GM18861 (cell line): ENCODE data around the gene TRAPPC12.
"Not testable (repeated sequence)": the region's sequence is repeated elsewhere in the genome, so short reads cannot be mapped to it uniquely, and the experiment has no call there.

Source experiments
- ATAC-seq: cut with Tn5 transposase; IDR thresholded peaks from one replicate; pipeline ENCODE4 v1.9.1; 2021; ENCODE audit not compliant: unreplicated experiment

Gene TRAPPC12

DNA sequence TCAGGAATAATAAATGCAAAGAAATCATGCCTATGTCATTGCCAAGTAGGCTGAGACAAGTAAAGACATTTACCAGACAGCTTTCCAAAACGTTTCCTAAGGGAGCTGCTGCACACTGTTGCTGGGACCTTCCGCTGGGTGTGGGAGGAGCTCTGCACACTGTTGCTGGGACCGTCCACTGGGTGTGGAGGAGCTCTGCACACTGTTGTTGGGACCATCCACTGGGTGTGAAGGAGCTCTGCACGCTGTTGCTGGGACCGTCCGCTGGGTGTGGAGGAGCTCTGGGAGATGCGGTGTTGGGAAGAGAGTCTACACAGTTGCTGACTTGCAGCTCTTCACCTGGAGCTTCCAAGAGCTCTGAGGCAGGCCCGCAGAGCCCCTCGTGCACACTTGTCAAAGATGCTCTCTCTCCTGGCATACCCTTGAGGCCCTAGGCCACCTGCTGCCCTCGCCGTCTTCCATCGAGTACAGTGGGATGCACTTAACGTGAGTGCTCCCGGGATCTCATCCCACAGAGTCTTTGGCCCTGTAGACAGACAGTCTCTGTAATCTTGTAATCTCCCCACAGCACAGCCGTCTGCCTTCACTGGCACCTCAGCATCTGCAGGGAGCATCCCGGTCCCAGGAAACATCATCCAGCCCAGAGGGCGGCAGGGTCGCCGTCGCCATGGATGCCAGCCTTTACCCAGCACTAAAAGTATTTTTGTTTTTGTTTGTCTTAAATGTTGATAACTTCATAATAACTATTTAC lies 51.4 kb downstream of the TRAPPC12 start:
- ATAC-seq, result no peak

- no peak for ATAC-seq
Measured at GRCh38 chr2:3432067-3432466, 52.6 kb downstream of the TRAPPC12 start.

- ATAC-seq, result no peak
Measured at GRCh38 chr2:3432693-3433338, 53.3 kb downstream of the TRAPPC12 start.

DNA sequence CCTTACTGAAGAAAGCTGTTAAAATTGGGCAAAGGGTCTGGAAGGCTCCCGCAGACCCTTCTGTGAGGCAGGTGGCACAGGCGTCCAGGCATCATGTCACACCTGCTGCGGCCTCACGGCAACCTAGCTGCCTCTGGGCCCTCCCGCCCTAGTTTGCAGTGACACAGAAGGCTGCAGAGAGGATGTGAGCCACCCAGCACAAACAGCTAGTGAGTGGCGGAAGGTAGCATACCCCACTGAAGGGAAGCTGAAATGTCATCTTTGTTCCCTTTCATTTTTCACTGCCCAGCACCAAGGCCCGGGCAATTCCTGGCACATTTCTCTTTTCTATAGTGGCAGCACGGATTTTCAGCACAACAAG lies 53.8 kb downstream of the TRAPPC12 start:
- no peak for ATAC-seq

DNA sequence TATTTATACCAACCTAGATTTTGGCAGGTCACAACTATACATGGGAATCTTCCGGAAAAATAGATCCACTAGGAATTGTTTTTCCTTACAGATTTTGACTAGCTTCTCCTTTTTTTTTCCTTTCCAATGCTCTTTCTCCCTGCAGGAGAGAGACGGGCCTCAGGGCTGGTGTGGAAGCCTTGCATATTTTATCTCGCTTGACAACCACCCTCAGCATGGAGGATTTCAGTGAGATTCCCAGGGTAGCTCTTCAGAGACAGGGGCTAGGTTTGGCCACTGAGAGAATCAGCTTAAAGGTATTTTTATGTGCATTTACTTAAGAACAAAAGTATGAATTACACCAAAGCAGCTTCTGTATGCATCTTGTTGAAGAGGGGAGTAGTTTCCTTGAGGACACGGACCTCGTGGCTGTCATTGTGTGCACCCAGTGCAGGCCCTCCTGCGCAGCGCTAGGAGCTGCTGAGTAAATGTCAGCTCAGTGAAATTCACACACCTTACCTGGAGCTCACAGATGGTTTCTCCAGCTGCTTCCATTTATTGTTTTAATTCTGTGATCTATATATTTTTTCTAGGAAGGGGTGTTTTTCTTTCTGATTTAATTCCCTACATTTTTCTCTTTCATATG lies 54.4 kb downstream of the TRAPPC12 start:
- ATAC-seq, result no peak

- no peak for ATAC-seq
Measured at GRCh38 chr2:3434654-3435053, 55.2 kb downstream of the TRAPPC12 start.

DNA sequence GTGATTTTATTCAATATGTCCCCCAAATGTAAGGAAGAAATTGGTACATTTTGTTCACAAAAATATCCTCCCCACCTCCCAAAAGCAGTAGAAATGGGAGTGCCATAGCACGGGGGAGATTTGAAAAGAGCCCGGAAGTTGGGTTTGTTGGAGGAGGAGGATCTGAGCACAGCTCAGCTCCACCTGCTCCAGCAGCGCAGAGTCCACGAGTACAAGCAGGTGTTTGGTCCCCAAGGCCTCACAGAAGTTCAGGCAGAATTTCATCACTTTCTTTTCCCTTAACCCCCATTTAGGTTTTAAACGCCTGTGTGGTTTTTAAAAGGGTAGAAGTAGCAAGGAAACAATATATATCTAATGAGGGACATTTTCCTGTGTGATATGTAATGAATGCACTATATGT lies 56.0 kb downstream of the TRAPPC12 start:
- no peak for ATAC-seq

- no peak for ATAC-seq
Measured at GRCh38 chr2:3440477-3440876, 61.0 kb downstream of the TRAPPC12 start.

DNA sequence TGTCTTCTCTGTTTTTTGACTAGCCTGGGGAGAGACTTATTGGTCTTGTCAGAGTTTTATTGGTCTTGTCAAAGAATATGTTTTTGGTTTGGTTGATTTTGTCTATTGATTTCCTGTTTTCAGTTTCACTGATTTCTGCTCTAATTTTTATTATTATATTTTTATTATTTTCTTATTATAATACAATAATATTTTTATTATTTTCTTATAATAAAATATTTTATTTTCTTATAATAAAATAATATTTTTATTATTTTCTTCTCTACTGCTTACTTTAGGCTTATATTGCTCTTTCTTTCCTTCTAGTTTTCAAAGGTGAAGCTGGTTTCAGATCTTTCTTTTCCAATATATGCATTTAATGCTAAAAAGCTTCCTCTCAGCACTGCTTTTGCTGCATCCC lies 62.0 kb downstream of the TRAPPC12 start:
- no peak for ATAC-seq

DNA sequence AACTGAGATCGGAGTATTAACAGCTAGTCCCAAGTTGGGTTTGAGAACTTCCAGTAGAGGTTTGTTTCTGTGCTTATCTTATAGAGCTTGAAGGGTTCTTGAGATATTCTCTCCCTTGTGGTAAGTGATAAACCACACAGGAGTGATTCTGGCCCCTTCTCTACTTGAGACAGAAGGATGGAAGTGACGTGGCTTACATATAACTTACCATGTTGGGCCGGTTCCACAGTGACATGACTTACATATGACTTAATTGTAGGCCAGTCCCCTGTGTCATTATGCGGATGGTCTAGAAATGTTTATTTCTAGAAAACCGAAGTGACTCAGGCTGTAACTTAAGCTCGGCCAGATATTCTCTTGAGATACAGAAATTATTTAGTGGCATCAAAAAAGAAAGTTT lies 62.7 kb downstream of the TRAPPC12 start:
- ATAC-seq, result no peak

DNA sequence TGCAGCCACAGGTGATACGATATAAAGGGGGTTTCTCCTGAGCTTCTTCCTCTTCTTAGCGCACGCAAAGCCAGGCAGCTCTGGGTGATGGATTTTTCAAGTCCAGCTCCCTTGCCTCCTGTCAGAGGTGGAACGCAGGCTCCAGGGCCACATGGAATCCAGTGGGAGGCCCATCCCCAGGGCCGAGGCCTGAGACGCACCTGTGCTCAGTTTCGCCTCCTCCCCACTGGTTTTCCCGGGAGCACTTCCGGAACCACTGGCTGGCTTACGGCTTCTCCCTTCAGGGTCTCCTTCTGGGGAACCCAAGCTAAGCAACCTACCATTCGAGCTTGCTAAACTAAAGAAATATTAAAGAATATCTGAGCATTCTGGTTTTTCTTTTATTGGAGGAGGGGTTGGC lies 63.6 kb downstream of the TRAPPC12 start:
- no peak for ATAC-seq

DNA sequence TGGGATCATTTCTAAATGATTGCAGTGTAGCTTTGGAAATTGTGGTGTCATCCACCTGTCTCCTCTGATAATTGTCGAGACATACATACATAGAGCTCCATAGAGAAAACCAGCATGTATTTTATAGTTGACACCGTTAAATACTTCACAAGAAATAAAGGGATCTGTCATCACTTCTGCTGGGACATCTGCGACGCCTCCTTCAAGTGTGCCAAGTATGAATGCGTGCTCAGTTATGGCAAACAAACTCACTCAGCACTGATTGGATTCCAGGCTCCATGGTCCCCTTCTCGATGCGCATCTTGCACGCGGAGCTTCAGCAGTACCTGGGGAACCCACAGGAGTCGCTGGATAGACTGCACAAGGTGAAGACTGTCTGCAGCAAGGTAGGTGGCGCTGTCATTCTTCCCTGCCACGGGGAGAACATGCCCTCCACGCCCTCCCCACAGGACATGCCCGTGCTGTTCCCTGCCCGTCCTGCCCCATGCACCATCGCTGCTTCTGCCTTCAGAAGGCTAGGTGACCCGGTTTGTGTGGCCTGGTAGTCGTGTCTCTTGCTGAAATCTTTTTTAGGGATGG lies 64.1 kb downstream of the TRAPPC12 start:
- ATAC-seq, result no peak

DNA sequence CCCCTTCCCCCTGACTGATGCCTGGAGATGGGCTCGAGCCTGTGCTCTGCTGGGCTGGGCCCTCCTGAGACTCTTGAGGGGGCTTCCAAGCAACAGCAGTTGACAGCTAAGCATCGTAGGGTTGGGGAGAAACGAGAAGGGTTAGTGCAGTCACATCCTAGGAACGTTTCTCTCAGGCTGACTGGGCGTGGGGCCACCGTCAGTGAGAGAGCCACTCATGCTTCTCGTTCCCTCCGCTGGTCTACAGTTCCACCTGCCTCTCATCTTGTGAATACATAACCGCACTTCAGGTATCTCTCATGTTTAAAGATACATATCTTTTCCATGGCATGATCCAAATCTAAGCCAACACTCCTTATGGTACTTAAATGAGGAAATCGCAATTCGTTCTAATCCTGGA lies 66.4 kb downstream of the TRAPPC12 start:
- no peak for ATAC-seq

DNA sequence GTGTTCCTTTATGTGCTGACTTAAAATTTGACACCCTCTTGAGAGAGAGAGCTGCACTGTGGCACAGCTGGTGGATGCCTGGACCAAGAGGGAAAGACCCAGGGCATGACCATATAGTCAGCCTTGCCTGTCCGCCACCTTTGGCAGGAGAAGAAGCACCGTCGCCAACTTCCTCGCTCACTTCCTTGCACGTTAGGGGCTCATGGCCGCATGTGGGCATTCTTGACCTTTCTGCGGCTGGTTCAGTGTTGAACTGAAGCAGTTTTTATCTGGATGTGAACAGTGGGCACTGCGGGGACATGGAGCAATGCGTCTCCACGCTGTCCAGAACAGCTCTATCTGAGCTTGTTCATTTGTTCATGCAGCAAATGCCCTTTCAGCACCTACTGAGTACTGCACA lies 66.9 kb downstream of the TRAPPC12 start:
- ATAC-seq, result no peak

DNA sequence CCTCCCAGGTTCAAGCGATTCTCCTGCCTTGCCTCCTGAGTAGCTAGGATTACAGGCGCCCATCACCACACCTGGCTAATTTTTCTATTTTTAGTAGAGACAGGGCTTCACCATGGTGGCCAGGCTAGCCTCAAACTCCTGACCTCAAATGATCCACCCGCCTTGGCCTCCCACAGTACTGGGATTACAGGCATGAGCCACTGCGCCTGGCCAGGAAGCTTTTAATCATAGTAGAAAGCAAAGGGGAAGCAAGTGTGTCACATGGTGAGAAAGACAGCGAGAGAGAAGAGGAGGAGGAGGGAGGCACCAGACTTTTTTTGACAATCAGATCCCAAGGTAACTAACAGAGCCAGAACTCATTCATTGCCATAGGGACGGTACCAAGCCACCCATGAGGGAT lies 67.7 kb downstream of the TRAPPC12 start:
- ATAC-seq, result not testable (repeated sequence)

DNA sequence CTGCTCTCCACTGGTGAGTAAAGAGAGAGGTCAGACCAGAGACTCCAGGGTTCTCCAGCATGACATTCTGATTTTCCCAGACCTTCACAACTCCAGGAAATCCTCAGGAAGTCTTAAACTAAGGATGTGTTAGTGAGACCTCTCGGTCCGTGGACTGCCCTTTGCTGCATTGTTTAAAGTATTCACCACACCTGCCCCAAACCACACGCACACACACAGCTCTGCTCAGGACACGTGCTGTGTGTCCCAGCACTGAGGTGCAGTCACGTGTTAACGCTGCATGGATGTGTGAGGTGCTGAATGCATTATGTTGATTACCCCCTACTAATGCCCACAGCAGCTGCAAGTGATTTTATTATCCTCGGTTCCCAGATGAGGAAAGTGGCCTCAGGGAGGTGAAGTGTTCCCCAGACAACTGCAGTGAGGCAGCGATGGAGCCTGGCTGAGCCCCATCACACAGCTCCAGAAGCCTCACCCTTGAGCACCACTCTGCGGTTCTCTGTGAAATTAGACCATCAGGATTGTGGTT lies 68.4 kb downstream of the TRAPPC12 start:
- ATAC-seq, result no peak

- ATAC-seq, result not testable (repeated sequence)
Measured at GRCh38 chr2:3448441-3448911, 69.0 kb downstream of the TRAPPC12 start.

DNA sequence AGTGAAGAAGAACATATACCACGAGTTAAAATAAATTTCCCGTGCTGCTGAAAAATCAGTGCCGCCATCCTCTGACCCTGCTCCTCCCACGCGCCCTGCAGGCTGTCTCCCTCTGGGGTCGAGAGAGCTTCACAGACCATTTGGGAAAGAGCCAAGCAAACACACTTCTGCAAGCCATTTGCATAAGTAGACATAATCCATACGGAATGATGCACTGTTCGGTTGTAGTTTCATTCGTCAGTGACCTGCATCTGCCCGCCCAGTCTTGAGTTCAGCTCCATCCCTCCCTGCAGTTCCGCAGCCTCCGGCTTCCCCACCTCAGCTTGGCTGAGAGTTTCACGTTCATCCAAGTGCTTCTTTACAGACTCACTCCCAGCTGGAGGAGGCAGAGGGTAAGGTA lies 69.6 kb downstream of the TRAPPC12 start:
- ATAC-seq, result no peak

DNA sequence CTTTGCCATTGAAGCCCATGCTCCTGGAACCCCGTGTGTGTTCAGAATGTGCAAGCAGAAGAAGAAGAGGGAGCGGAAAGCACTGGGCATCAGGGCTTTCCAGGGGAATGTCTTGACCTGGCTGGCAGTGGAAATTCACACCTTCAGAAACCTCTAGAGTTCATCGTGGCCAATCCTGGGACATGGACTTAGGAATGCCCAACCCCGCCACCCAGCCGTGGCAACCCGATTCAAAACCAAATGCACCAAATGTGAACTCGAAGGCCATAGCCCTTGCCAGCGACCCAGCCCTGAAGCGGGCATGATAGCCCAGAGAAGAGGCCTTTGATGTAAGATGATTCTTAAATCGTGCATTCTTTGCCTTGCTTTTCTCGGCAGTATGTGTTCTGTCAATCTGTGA lies 70.4 kb downstream of the TRAPPC12 start:
- ATAC-seq, result no peak

DNA sequence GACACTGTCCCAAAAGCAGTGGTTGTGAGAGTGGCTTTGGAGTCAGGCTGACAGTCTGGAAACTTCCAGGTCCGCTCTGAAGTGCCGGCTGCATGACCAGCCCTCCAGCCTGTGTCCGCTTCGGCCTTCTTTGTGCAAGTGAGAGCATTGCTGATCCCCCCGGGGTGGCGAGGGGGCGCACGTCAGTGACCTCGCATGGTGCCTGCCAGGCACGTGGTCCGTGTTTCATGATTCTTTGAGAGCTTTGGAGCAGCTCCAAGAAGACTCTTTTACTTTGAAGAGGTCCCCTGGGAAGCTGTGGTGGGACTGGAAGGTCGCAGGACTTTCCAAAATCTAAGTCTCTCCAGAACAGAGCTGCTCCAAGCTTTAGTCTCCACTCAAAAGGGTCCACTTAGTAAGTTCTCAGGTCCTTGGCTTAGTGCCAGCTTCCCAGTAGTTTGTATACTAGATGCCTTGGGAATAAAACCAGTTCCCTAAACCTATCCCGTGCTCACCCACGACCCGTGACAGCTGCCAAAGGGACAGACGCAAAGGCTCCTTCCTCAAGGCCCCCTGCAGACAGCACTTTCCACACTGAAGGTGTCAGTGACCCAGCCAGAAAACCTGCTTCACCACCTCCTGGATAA lies 71.0 kb downstream of the TRAPPC12 start:
- no peak for ATAC-seq

DNA sequence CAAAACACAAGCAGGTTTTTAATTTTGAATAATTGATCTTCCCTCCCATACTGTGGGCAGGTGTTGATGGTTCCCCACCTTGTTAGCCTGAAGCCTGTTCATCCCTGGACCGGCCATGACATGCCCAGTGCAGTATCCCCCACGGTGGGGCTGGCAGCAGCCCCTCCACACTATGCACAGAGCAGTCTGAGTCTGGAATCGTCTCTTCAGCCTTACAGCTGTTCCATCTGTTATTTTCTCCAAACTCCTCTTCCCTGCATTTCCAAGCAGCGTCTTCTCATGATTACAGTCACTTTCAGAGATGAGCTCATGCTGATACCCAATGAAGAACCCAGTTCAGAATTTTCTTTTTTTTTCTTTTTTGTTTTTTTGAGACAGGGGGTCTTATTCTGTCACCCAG lies 71.7 kb downstream of the TRAPPC12 start:
- ATAC-seq, result no peak
